GM19023 (cell line): ENCODE results near the gene TMCC2.

Experiments used
- ATAC-seq: cut with Tn5 transposase; IDR thresholded peaks from one replicate; pipeline ENCODE4 v1.9.1; 2021; ENCODE audit warnings: mild to moderate bottlenecking, moderate library complexity; ENCODE audit not compliant: unreplicated experiment

TMCC2 gene

GRCh38 chr1:205298191-205298994 is 70.6 kb downstream of the TMCC2 start:
- ATAC-seq = no peak

GRCh38 chr1:205300149-205300548 is 72.4 kb downstream of the TMCC2 start:
- ATAC-seq = no peak

GRCh38 chr1:205301205-205301821 is 73.6 kb downstream of the TMCC2 start:
- ATAC-seq = no peak

GRCh38 chr1:205301842-205302588 is 74.3 kb downstream of the TMCC2 start:
- no peak for ATAC-seq

- ATAC-seq = no peak
Observed at GRCh38 chr1:205303247-205303888, 75.6 kb downstream of the TMCC2 start.

- no peak for ATAC-seq
Observed at GRCh38 chr1:205304046-205304694, 76.4 kb downstream of the TMCC2 start.

GRCh38 chr1:205304695-205305070 is 76.9 kb downstream of the TMCC2 start:
- no peak for ATAC-seq

- ATAC-seq = no peak
Observed at GRCh38 chr1:205306929-205307566, 79.3 kb downstream of the TMCC2 start.

GRCh38 chr1:205309741-205310140 is 82.0 kb downstream of the TMCC2 start:
- no peak for ATAC-seq

- no peak for ATAC-seq
Observed at GRCh38 chr1:205310976-205311704, 83.4 kb downstream of the TMCC2 start.

- no peak for ATAC-seq
Observed at GRCh38 chr1:205312866-205313562, 85.3 kb downstream of the TMCC2 start.

GRCh38 chr1:205313563-205314308 is 86.0 kb downstream of the TMCC2 start:
- peak; percentile 41 for ATAC-seq

- ATAC-seq = no peak
Observed at GRCh38 chr1:205315008-205315618, 87.4 kb downstream of the TMCC2 start.

- no peak for ATAC-seq
Observed at GRCh38 chr1:205316161-205316566, 88.4 kb downstream of the TMCC2 start.

GRCh38 chr1:205317311-205317917 is 89.7 kb downstream of the TMCC2 start:
- ATAC-seq = no peak

- ATAC-seq = no peak
Observed at GRCh38 chr1:205318231-205318991, 90.7 kb downstream of the TMCC2 start.
